Fibroblast of lung (primary cell): ENCODE results near the gene OGFOD2.

Source experiments
- CTCF ChIP-seq, 2 donors: IDR thresholded peaks in 1 of 2; conservative IDR thresholded peaks in 1 of 2; 1 replicate in 1 of 2; 2 replicates in 1 of 2; pipeline ENCODE4 v1.5.1; 2011 to 2012; ENCODE audit warnings: low read length in 2 of 2, control low read depth in 1 of 2, inconsistent platforms in 1 of 2, low read depth in 1 of 2, mild to moderate bottlenecking in 1 of 2
- EZH2 ChIP-seq: IDR thresholded peaks from 2 replicates; pipeline ENCODE4 v1.5.1; 2012; ENCODE audit warnings: low read length, control low read depth, mild to moderate bottlenecking; ENCODE audit errors: missing control alignments

DNA sequence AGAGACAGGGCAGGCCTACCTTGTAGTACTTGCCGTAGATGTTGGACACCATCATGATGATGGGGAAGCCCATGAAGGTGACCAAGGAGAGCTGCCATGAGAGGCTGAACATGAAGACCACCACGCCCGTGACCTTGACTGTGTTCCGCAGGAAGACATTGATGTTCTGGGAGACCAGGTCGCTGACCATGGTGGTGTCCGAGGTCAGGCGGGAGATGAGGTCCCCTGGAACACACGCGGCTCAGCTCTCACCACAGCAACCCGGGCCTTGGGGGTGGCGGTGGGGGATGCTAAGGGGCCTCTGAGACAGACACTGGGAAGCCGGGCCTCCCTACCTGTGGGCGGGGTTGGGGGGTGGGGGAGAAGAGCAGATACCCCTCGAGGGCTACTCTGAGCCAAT is 26.4 kb upstream of the OGFOD2 start:
- no peak for TF ChIP-seq CTCF (conservative IDR thresholded peaks at IDR 0.05 in 1 of 2, IDR thresholded peaks at IDR 0.05 in 1 of 2; ENCODE audit: low read depth in 1 of 2, low read length in 2 of 2)
- TF ChIP-seq EZH2, result no peak
